Fibroblast of skin of back (primary cell): Measurements from ENCODE around the gene GSE1.

Experiments used
- DNase-seq: peaks from one replicate; pipeline ENCODE4 v3.0.0-alpha.2; 2013

GSE1 gene

GRCh38 chr16:85607321-85607765, 5.8 kb upstream of the GSE1 start:
- DNase-seq: no peak

- DNase-seq: no peak
These were observed 5.2 kb upstream of the GSE1 start for GRCh38 chr16:85607796-85608514.

- no peak for DNase-seq
These were observed 4.6 kb upstream of the GSE1 start for GRCh38 chr16:85608515-85608885.

GRCh38 chr16:85608887-85609286, 4.2 kb upstream of the GSE1 start:
- no peak for DNase-seq

- no peak for DNase-seq
These were observed 3.6 kb upstream of the GSE1 start for GRCh38 chr16:85609539-85609938.

- no peak for DNase-seq
These were observed 3.1 kb upstream of the GSE1 start for GRCh38 chr16:85610059-85610445.

GRCh38 chr16:85610446-85611193, 2.5 kb upstream of the GSE1 start:
- DNase-seq: peak; percentile 90

- no peak for DNase-seq
These were observed 2.0 kb upstream of the GSE1 start for GRCh38 chr16:85611194-85611443.

- peak; percentile 83 for DNase-seq
These were observed 1.5 kb upstream of the GSE1 start for GRCh38 chr16:85611444-85612190.

- peak; percentile 95 for DNase-seq
These were observed 826 bp upstream of the GSE1 start for GRCh38 chr16:85612191-85612800.

GRCh38 chr16:85613604-85614337, 649 bp downstream of the GSE1 start:
- DNase-seq: peak; percentile 30

- DNase-seq: no peak
These were observed 1.4 kb downstream of the GSE1 start for GRCh38 chr16:85614338-85615013.

- no peak for DNase-seq
These were observed 2.1 kb downstream of the GSE1 start for GRCh38 chr16:85615014-85615851.

- peak; percentile 88 for DNase-seq
These were observed 2.9 kb downstream of the GSE1 start for GRCh38 chr16:85615852-85616606.

- DNase-seq: no peak
These were observed 3.6 kb downstream of the GSE1 start for GRCh38 chr16:85616607-85617321.

- DNase-seq: no peak
These were observed 4.8 kb downstream of the GSE1 start for GRCh38 chr16:85617948-85618347.

GRCh38 chr16:85618521-85618920, 5.4 kb downstream of the GSE1 start:
- no peak for DNase-seq

- DNase-seq: no peak
These were observed 6.2 kb downstream of the GSE1 start for GRCh38 chr16:85619101-85619891.

- DNase-seq: no peak
These were observed 7.3 kb downstream of the GSE1 start for GRCh38 chr16:85620374-85620773.
